ENCODE results near the gene PLSCR4. TPM values are rescaled to one million over a fixed set of nuclear protein-coding genes. Genes with fewer than 3 reads are reported as not detected.

Gene PLSCR4
- polyA plus RNA-seq, 2 of the 4 experiments (the other 2 are of a cell fraction): 8.3 to 17.2 TPM

DNA sequence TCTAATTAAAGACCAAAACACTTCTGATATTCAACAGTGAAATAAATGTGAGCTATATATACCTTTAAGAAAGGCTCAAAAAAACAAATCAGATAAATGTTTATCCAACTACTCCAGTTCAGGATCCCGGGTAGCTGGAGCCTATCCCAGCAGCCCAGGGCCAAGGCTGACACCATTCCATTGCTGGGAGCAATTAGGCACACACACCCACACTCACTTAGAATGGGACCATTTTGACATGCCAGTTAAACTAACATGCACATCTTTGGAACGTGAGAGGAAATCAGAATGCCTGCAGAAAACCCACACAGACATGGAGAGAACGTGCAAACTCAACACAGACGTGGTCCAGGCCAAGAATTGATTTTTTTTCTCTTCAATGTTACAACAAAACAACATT lies 30.0 kb upstream of the PLSCR4 start:
- no peak for DNase-seq (ENCODE audit: low read depth in 1 of 2, low spot score in 1 of 2)
- CTCF ChIA-PET: no interaction called here
- TF ChIP-seq CHD4 (IDR thresholded peaks at IDR 0.05; ENCODE audit: borderline replicate concordance): no peak
- no peak for TF ChIP-seq PHF8 (IDR thresholded peaks at IDR 0.05; ENCODE audit: borderline replicate concordance, low read depth)
- TF ChIP-seq HOXA7 (CRISPR knock-in tag; IDR thresholded peaks at IDR 0.05): no peak
- TF ChIP-seq POLR2AphosphoS2 (conservative IDR thresholded peaks at IDR 0.05; ENCODE audit: low read length): no peak
- TF ChIP-seq HOXB13 (CRISPR knock-in tag; IDR thresholded peaks at IDR 0.05; ENCODE audit: low read depth): no peak
- no peak for TF ChIP-seq CBX2 (IDR thresholded peaks at IDR 0.05; ENCODE audit: borderline replicate concordance, low read depth)
- no peak for TF ChIP-seq RCOR1 (IDR thresholded peaks at IDR 0.05; ENCODE audit: low read depth, low read length)
- TF ChIP-seq EHF (CRISPR knock-in tag; IDR thresholded peaks at IDR 0.05): no peak
- Histone ChIP-seq H3K4me1 (peaks cover 9% of the 10 kb centered on the region), H3K27ac (no peak overlapping the region), H3K4me3 (no peak overlapping the region), H3K9me3 (no peaks in the 10 kb centered on the region), H3K4me2 (no peak overlapping the region)
- WGBS (ENCODE audit: missing lambda C conversion rate): 50% methylated on average over 4 of the region's 4 CpGs
- ATAC-seq: no peak
- POLR2A ChIA-PET: no interaction called here
- no peak for FAIRE-seq

DNA sequence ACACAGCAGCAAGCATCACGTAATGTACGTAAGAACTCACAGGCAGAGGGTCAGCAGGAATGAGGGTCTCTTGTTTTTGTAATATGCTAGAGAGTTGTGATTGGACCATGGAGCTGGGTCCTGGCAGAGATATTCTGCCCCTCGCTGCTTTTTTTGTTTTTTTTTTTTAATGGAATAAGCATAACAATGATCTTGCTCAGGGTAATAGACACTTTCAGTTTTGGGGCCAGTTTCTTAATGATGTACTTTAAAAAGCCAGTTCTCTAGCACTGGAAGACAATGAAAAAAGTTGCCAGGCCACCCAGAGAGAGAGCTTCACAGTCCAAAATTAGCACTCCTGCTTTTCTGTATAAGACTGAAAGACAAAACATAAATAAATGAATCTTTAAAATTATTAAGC lies 29.0 kb upstream of the PLSCR4 start:
- TF ChIP-seq SMC3 (IDR thresholded peaks at IDR 0.05) (no peak), ESRRA (IDR thresholded peaks at IDR 0.05; ENCODE audit: borderline replicate concordance, low read length) (no peak), CHD2 (IDR thresholded peaks at IDR 0.05; ENCODE audit: low read length, partially characterized antibody) (no peak), RARB (CRISPR knock-in tag; IDR thresholded peaks at IDR 0.05) (no peak), KDM1A (IDR thresholded peaks at IDR 0.05; ENCODE audit: low read depth) (no peak), CHD4 (IDR thresholded peaks at IDR 0.05; ENCODE audit: borderline replicate concordance) (no peak), ZSCAN20 (CRISPR knock-in tag; IDR thresholded peaks at IDR 0.05) (no peak), RNF2 (IDR thresholded peaks at IDR 0.05; ENCODE audit: borderline replicate concordance, low read depth) (no peak), HOXB5 (CRISPR knock-in tag; IDR thresholded peaks at IDR 0.05) (no peak)
- TF ChIP-seq, protein P1, sequence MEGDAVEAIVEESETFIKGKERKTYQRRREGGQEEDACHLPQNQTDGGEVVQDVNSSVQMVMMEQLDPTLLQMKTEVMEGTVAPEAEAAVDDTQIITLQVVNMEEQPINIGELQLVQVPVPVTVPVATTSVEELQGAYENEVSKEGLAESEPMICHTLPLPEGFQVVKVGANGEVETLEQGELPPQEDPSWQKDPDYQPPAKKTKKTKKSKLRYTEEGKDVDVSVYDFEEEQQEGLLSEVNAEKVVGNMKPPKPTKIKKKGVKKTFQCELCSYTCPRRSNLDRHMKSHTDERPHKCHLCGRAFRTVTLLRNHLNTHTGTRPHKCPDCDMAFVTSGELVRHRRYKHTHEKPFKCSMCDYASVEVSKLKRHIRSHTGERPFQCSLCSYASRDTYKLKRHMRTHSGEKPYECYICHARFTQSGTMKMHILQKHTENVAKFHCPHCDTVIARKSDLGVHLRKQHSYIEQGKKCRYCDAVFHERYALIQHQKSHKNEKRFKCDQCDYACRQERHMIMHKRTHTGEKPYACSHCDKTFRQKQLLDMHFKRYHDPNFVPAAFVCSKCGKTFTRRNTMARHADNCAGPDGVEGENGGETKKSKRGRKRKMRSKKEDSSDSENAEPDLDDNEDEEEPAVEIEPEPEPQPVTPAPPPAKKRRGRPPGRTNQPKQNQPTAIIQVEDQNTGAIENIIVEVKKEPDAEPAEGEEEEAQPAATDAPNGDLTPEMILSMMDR (IDR thresholded peaks at IDR 0.05): no peak
- TF ChIP-seq, protein P2, sequence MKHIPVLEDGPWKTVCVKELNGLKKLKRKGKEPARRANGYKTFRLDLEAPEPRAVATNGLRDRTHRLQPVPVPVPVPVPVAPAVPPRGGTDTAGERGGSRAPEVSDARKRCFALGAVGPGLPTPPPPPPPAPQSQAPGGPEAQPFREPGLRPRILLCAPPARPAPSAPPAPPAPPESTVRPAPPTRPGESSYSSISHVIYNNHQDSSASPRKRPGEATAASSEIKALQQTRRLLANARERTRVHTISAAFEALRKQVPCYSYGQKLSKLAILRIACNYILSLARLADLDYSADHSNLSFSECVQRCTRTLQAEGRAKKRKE (CRISPR knock-in tag; IDR thresholded peaks at IDR 0.05; ENCODE audit: low read depth): no peak
- TF ChIP-seq, protein P3, sequence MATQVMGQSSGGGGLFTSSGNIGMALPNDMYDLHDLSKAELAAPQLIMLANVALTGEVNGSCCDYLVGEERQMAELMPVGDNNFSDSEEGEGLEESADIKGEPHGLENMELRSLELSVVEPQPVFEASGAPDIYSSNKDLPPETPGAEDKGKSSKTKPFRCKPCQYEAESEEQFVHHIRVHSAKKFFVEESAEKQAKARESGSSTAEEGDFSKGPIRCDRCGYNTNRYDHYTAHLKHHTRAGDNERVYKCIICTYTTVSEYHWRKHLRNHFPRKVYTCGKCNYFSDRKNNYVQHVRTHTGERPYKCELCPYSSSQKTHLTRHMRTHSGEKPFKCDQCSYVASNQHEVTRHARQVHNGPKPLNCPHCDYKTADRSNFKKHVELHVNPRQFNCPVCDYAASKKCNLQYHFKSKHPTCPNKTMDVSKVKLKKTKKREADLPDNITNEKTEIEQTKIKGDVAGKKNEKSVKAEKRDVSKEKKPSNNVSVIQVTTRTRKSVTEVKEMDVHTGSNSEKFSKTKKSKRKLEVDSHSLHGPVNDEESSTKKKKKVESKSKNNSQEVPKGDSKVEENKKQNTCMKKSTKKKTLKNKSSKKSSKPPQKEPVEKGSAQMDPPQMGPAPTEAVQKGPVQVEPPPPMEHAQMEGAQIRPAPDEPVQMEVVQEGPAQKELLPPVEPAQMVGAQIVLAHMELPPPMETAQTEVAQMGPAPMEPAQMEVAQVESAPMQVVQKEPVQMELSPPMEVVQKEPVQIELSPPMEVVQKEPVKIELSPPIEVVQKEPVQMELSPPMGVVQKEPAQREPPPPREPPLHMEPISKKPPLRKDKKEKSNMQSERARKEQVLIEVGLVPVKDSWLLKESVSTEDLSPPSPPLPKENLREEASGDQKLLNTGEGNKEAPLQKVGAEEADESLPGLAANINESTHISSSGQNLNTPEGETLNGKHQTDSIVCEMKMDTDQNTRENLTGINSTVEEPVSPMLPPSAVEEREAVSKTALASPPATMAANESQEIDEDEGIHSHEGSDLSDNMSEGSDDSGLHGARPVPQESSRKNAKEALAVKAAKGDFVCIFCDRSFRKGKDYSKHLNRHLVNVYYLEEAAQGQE (IDR thresholded peaks at IDR 0.05): no peak
- TF ChIP-seq, protein P4, sequence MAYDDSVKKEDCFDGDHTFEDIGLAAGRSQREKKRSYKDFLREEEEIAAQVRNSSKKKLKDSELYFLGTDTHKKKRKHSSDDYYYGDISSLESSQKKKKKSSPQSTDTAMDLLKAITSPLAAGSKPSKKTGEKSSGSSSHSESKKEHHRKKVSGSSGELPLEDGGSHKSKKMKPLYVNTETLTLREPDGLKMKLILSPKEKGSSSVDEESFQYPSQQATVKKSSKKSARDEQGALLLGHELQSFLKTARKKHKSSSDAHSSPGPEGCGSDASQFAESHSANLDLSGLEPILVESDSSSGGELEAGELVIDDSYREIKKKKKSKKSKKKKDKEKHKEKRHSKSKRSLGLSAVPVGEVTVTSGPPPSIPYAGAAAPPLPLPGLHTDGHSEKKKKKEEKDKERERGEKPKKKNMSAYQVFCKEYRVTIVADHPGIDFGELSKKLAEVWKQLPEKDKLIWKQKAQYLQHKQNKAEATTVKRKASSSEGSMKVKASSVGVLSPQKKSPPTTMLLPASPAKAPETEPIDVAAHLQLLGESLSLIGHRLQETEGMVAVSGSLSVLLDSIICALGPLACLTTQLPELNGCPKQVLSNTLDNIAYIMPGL (CRISPR knock-in tag; IDR thresholded peaks at IDR 0.05; ENCODE audit: borderline replicate concordance): no peak
- no peak for ATAC-seq
- H3K4me1 ChIP-seq: peaks cover 9% of the 10 kb centered on the region
- no peak for DNase-seq (ENCODE audit: low read depth in 1 of 2, low spot score in 1 of 2)
- WGBS (ENCODE audit: missing lambda C conversion rate): 73% methylated on average over 3 of the region's 3 CpGs
- ChIA-PET CTCF (no interaction called here), POLR2A (no interaction called here)
- H3K4me3 ChIP-seq: no peak overlapping the region
- no peak overlapping the region for H3K4me2 ChIP-seq
- no peak for FAIRE-seq
- no peak overlapping the region for H3K27ac ChIP-seq
- H3K9me3 ChIP-seq: no peaks in the 10 kb centered on the region

Data from A549 (cell line).